K562 (cell line): Measurements from ENCODE around the gene MILR1. TPM values are rescaled to one million over a fixed set of nuclear protein-coding genes. Genes with fewer than 3 reads are reported as not detected.
A peak's percentile ranks its signal among the peaks of the same experiment; 100 is the strongest.

Experiments used
- ATF7 ChIP-seq: fragments of 450-650 bp; IDR thresholded peaks from 2 replicates; pipeline ENCODE4 v1.7.1; 2014; ENCODE audit warnings: mild to moderate bottlenecking, moderate library complexity
- BRF1 ChIP-seq: IDR thresholded peaks from 3 replicates; pipeline ENCODE4 v1.6.1; 2011; ENCODE audit warnings: borderline replicate concordance, mild to moderate bottlenecking; ENCODE audit not compliant: insufficient read length; ENCODE audit errors: extremely low read depth
- CHD4 ChIP-seq: fragments of 200-600 bp; sonication (generic); IDR thresholded peaks from 3 replicates; pipeline ENCODE4 v1.6.1; 2012; ENCODE audit warnings: low read depth, mild to moderate bottlenecking, mixed read lengths, low read length, inconsistent platforms; ENCODE audit not compliant: insufficient read depth, insufficient replicate concordance, poor library complexity, severe bottlenecking
- DMBX1 ChIP-seq: fragments of 250-450 bp; sonication (Bioruptor Pico); IDR thresholded peaks from 2 replicates; pipeline ENCODE4 v1.8.0; 2022; ENCODE audit warnings: inconsistent platforms, mild to moderate bottlenecking, moderate library complexity, borderline replicate concordance
- ESRRA ChIP-seq: fragments of 450-650 bp; IDR thresholded peaks from 2 replicates; pipeline ENCODE4 v1.6.1; 2014; ENCODE audit warnings: low read depth, mild to moderate bottlenecking, moderate library complexity, borderline replicate concordance
- MAX ChIP-seq: sonication (generic); formaldehyde crosslinking; IDR thresholded peaks from 2 replicates; pipeline ENCODE4 v1.9.0; 2022; ENCODE audit warnings: mild to moderate bottlenecking, missing genetic modification reagents
- MCM3 ChIP-seq: fragments of 450-650 bp; IDR thresholded peaks from 2 replicates; pipeline ENCODE4 v1.6.1; 2016
- MEIS2 ChIP-seq: fragments of 450-650 bp; IDR thresholded peaks from 2 replicates; pipeline ENCODE4 v1.6.1; 2014; ENCODE audit warnings: mild to moderate bottlenecking; ENCODE audit not compliant: partially characterized antibody
- NFE2 ChIP-seq: IDR thresholded peaks from 2 replicates; pipeline ENCODE4 v1.6.1; 2014; ENCODE audit warnings: antibody characterized with exemption, low read depth
- POLR3G ChIP-seq: IDR thresholded peaks from 2 replicates; pipeline ENCODE4 v1.6.1; 2011; ENCODE audit not compliant: insufficient read length, insufficient replicate concordance; ENCODE audit errors: extremely low read depth
- RAD51 ChIP-seq: fragments of 450-650 bp; IDR thresholded peaks from 2 replicates; pipeline ENCODE4 v1.7.1; 2016; ENCODE audit warnings: low read depth, mild to moderate bottlenecking, borderline replicate concordance
- SLC30A9 ChIP-seq: fragments of 250-450 bp; sonication (Bioruptor Pico); IDR thresholded peaks from 2 replicates; pipeline ENCODE4 v1.8.0; 2022; ENCODE audit warnings: mild to moderate bottlenecking, moderate library complexity
- SP2 ChIP-seq: IDR thresholded peaks from 2 replicates; pipeline ENCODE4 v1.6.1; 2011; ENCODE audit warnings: mild to moderate bottlenecking, low read depth, low read length, moderate library complexity; ENCODE audit not compliant: poor library complexity, severe bottlenecking; ENCODE audit errors: extremely low read depth
- STAT5B ChIP-seq: fragments of 250-450 bp; sonication (Bioruptor Pico); IDR thresholded peaks from 2 replicates; pipeline ENCODE4 v1.8.0; 2021; ENCODE audit warnings: mild to moderate bottlenecking, inconsistent platforms
- ZFP36 ChIP-seq: fragments of 150-350 bp; IDR thresholded peaks from 2 replicates; pipeline ENCODE4 v1.6.1; 2018; ENCODE audit warnings: low read length, low read depth; ENCODE audit not compliant: partially characterized antibody
- ZNF253 ChIP-seq: fragments of 250-450 bp; sonication (Bioruptor Pico); conservative IDR thresholded peaks from 2 replicates; pipeline ENCODE4 v1.6.1; 2021; ENCODE audit warnings: mild to moderate bottlenecking
- ZNF57 ChIP-seq: fragments of 450-650 bp; formaldehyde crosslinking; IDR thresholded peaks from 2 replicates; pipeline ENCODE4 v1.4.0; 2020; ENCODE audit warnings: mild to moderate bottlenecking, moderate library complexity
- polyA plus RNA-seq, 8 experiments: library from polyadenylated mRNA; depleted of rRNA in 4 of 8; stranded (reverse) in 5 of 8; unstranded in 3 of 8; fragments of >200 nt; fragmentation: Nextera tagmentation in 2 of 8; fragmentation: Illumina TruSeq in 1 of 8; extraction: Ambion mirVana in 2 of 8; extraction: Trizol in 1 of 8; gene quantifications; 2 replicates each; pipeline versions ENCODE4 v1.2.1 to v1.2.3, GENCODE V29; 2011 to 2014; ENCODE audit warnings: inconsistent platforms in 1 of 8, missing spikeins in 1 of 8
- total RNA-seq, 7 experiments: library from RNA; depleted of rRNA in 6 of 7; stranded (reverse); fragments of >200 nt in 6 of 7; fragmentation: Illumina TruSeq in 2 of 7; extraction: Trizol in 2 of 7; gene quantifications; 2 replicates each; pipeline versions ENCODE4 v1.2.1 to v1.2.3, GENCODE V29; 2011 to 2021; ENCODE audit warnings: low replicate concordance in 1 of 7
- TF ChIP-seq, protein P1 (sequence below): sonication (generic); formaldehyde crosslinking; IDR thresholded peaks from 2 replicates; pipeline ENCODE4 v1.8.1; 2023; ENCODE audit warnings: mild to moderate bottlenecking, missing genetic modification reagents
- TF ChIP-seq, protein P2 (sequence below): IDR thresholded peaks from 2 replicates; pipeline ENCODE4 v1.6.1; 2012; ENCODE audit warnings: low read depth, low read length, improper control_type of control experiment, borderline replicate concordance
- TF ChIP-seq, protein P3 (sequence below): sonication (generic); formaldehyde crosslinking; IDR thresholded peaks from 2 replicates; pipeline ENCODE4 v1.8.0; 2022; ENCODE audit warnings: mild to moderate bottlenecking, missing genetic modification reagents

Gene MILR1
- total and polyA plus RNA-seq, 9 of the 15 experiments (the other 6 are each of a cell fraction or from before 2014, with no cell fraction given): 3.8 to 14.1 (median 7.1) TPM

GRCh38 chr17:64496786-64497564 is 48.1 kb downstream of the MILR1 start, which contains the start of gene POLG2 (continued):
- TF ChIP-seq DMBX1 (CRISPR knock-in tag) (0 out of 2 replicates have a peak, but pooled peaks have one; percentile 27), MCM3 (no peak), STAT5B (CRISPR knock-in tag) (no peak), NFE2 (no peak), ZNF57 (CRISPR knock-in tag) (no peak), ZNF253 (CRISPR knock-in tag) (peak; percentile 64; the same call in 1 of the 2 replicates), POLR3G (no peak), BRF1 (no peak), CHD4 (no peak), ESRRA (peak; percentile 49; the same call in 1 of the 2 replicates), SP2 (no peak), RAD51 (peak; percentile 6; the same call in 1 of the 2 replicates), ATF7 (peak; percentile 33; the same call in 1 of the 2 replicates), MEIS2 (peak; percentile 95), SLC30A9 (no peak), ZFP36 (no peak), MAX (peak; percentile 88)
- TF ChIP-seq, protein P1, sequence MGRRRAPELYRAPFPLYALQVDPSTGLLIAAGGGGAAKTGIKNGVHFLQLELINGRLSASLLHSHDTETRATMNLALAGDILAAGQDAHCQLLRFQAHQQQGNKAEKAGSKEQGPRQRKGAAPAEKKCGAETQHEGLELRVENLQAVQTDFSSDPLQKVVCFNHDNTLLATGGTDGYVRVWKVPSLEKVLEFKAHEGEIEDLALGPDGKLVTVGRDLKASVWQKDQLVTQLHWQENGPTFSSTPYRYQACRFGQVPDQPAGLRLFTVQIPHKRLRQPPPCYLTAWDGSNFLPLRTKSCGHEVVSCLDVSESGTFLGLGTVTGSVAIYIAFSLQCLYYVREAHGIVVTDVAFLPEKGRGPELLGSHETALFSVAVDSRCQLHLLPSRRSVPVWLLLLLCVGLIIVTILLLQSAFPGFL (CRISPR knock-in tag): no peak
- TF ChIP-seq, protein P2, sequence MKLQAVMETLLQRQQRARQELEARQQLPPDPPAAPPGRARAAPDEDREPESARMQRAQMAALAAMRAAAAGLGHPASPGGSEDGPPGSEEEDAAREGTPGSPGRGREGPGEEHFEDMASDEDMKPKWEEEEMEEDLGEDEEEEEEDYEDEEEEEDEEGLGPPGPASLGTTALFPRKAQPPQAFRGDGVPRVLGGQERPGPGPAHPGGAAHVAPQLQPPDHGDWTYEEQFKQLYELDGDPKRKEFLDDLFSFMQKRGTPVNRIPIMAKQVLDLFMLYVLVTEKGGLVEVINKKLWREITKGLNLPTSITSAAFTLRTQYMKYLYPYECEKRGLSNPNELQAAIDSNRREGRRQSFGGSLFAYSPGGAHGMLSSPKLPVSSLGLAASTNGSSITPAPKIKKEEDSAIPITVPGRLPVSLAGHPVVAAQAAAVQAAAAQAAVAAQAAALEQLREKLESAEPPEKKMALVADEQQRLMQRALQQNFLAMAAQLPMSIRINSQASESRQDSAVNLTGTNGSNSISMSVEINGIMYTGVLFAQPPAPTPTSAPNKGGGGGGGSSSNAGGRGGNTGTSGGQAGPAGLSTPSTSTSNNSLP: no peak
- TF ChIP-seq, protein P3, sequence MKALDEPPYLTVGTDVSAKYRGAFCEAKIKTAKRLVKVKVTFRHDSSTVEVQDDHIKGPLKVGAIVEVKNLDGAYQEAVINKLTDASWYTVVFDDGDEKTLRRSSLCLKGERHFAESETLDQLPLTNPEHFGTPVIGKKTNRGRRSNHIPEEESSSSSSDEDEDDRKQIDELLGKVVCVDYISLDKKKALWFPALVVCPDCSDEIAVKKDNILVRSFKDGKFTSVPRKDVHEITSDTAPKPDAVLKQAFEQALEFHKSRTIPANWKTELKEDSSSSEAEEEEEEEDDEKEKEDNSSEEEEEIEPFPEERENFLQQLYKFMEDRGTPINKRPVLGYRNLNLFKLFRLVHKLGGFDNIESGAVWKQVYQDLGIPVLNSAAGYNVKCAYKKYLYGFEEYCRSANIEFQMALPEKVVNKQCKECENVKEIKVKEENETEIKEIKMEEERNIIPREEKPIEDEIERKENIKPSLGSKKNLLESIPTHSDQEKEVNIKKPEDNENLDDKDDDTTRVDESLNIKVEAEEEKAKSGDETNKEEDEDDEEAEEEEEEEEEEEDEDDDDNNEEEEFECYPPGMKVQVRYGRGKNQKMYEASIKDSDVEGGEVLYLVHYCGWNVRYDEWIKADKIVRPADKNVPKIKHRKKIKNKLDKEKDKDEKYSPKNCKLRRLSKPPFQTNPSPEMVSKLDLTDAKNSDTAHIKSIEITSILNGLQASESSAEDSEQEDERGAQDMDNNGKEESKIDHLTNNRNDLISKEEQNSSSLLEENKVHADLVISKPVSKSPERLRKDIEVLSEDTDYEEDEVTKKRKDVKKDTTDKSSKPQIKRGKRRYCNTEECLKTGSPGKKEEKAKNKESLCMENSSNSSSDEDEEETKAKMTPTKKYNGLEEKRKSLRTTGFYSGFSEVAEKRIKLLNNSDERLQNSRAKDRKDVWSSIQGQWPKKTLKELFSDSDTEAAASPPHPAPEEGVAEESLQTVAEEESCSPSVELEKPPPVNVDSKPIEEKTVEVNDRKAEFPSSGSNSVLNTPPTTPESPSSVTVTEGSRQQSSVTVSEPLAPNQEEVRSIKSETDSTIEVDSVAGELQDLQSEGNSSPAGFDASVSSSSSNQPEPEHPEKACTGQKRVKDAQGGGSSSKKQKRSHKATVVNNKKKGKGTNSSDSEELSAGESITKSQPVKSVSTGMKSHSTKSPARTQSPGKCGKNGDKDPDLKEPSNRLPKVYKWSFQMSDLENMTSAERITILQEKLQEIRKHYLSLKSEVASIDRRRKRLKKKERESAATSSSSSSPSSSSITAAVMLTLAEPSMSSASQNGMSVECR: peak; percentile 85
